Sigmoid colon (tissue), 4 donors: ENCODE results near the gene ACADL.

Experiments used
- EP300 ChIP-seq, 4 donors: sonication (generic); formaldehyde crosslinking; IDR thresholded peaks; one replicate each; pipeline ENCODE4 v1.6.1; 2017; ENCODE audit warnings: antibody characterized with exemption in 4 of 4
- POLR2A ChIP-seq, 2 donors: fragments of 450-650 bp; IDR thresholded peaks; one replicate each; pipeline ENCODE4 v1.6.1; 2016; ENCODE audit warnings: antibody characterized with exemption in 2 of 2, mild to moderate bottlenecking in 2 of 2, moderate library complexity in 2 of 2
- TF ChIP-seq, protein P1 (sequence below), 4 experiments: fragments of 450-650 bp in 3 of 4; fragments of 200-600 bp in 1 of 4; IDR thresholded peaks; one replicate each; pipeline ENCODE4 v1.5.1; 2016 to 2019; ENCODE audit warnings: antibody characterized with exemption in 4 of 4, mild to moderate bottlenecking in 3 of 4, moderate library complexity in 2 of 4

GRCh38 chr2:210189452-210190138 lies 35.7 kb downstream of the ACADL start:
- TF ChIP-seq, protein P1, sequence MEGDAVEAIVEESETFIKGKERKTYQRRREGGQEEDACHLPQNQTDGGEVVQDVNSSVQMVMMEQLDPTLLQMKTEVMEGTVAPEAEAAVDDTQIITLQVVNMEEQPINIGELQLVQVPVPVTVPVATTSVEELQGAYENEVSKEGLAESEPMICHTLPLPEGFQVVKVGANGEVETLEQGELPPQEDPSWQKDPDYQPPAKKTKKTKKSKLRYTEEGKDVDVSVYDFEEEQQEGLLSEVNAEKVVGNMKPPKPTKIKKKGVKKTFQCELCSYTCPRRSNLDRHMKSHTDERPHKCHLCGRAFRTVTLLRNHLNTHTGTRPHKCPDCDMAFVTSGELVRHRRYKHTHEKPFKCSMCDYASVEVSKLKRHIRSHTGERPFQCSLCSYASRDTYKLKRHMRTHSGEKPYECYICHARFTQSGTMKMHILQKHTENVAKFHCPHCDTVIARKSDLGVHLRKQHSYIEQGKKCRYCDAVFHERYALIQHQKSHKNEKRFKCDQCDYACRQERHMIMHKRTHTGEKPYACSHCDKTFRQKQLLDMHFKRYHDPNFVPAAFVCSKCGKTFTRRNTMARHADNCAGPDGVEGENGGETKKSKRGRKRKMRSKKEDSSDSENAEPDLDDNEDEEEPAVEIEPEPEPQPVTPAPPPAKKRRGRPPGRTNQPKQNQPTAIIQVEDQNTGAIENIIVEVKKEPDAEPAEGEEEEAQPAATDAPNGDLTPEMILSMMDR (IDR thresholded peaks at IDR 0.05): no peak
- TF ChIP-seq EP300 (IDR thresholded peaks at IDR 0.05): no peak
- TF ChIP-seq POLR2A (IDR thresholded peaks at IDR 0.05): no peak
